ENCODE measurements around the gene MRPL38.

DNA sequence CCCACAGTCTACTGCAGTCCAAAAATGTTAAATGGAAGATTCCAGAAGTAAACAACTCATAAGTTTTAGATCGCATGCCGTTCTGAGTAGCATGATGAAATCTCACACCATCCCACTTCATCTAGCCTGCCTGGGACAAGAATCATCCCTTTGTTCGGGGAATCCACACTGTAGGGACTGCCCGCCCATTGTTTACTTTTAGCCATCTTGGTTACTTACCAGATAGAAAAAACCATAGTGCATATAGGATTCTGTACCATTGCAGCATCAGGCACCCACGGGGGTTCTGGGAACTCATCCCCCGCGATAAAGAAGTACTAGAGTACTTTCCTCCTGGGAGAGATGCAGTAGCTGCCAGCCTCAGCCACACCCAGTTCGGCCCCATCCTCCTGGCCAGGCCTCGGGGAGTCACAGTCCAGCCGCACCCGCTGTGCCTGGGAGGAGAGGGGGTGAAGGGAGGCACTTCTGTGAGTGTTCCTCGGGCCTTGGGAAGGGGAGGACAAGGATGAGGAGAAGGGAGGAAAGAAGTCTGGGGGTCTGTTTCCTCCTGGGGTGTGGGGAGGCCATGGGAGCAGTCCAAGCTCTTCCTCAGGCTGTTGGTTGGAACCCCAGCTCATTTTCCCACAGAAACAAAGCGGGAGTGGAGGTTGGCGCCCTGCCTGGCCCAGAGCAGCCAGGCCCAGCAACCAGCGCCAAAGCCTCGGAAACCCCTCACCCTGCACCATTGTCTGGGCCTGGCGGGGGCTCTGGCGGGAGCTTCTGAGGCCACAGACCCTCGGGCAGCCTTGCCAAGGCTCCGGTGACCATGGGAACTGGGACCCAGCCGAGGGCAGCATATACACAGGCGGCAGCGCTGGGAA is 35.2 kb downstream of the MRPL38 start:
- TF ChIP-seq GABPA (IDR thresholded peaks at IDR 0.05 in 1 of 2, conservative IDR thresholded peaks at IDR 0.05 in 1 of 2) (no peak), FOXA1 (IDR thresholded peaks at IDR 0.05) (no peak), RAD21 (IDR thresholded peaks at IDR 0.05) (no peak), YY1 (IDR thresholded peaks at IDR 0.05) (no peak), HNF4A (conservative IDR thresholded peaks at IDR 0.05) (no peak), TAF1 (conservative IDR thresholded peaks at IDR 0.05) (no peak)
- TF ChIP-seq, protein P1, sequence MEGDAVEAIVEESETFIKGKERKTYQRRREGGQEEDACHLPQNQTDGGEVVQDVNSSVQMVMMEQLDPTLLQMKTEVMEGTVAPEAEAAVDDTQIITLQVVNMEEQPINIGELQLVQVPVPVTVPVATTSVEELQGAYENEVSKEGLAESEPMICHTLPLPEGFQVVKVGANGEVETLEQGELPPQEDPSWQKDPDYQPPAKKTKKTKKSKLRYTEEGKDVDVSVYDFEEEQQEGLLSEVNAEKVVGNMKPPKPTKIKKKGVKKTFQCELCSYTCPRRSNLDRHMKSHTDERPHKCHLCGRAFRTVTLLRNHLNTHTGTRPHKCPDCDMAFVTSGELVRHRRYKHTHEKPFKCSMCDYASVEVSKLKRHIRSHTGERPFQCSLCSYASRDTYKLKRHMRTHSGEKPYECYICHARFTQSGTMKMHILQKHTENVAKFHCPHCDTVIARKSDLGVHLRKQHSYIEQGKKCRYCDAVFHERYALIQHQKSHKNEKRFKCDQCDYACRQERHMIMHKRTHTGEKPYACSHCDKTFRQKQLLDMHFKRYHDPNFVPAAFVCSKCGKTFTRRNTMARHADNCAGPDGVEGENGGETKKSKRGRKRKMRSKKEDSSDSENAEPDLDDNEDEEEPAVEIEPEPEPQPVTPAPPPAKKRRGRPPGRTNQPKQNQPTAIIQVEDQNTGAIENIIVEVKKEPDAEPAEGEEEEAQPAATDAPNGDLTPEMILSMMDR (IDR thresholded peaks at IDR 0.05; ENCODE audit: low read depth, low read length, missing input control): no peak
- TF ChIP-seq, protein P2, sequence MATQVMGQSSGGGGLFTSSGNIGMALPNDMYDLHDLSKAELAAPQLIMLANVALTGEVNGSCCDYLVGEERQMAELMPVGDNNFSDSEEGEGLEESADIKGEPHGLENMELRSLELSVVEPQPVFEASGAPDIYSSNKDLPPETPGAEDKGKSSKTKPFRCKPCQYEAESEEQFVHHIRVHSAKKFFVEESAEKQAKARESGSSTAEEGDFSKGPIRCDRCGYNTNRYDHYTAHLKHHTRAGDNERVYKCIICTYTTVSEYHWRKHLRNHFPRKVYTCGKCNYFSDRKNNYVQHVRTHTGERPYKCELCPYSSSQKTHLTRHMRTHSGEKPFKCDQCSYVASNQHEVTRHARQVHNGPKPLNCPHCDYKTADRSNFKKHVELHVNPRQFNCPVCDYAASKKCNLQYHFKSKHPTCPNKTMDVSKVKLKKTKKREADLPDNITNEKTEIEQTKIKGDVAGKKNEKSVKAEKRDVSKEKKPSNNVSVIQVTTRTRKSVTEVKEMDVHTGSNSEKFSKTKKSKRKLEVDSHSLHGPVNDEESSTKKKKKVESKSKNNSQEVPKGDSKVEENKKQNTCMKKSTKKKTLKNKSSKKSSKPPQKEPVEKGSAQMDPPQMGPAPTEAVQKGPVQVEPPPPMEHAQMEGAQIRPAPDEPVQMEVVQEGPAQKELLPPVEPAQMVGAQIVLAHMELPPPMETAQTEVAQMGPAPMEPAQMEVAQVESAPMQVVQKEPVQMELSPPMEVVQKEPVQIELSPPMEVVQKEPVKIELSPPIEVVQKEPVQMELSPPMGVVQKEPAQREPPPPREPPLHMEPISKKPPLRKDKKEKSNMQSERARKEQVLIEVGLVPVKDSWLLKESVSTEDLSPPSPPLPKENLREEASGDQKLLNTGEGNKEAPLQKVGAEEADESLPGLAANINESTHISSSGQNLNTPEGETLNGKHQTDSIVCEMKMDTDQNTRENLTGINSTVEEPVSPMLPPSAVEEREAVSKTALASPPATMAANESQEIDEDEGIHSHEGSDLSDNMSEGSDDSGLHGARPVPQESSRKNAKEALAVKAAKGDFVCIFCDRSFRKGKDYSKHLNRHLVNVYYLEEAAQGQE (IDR thresholded peaks at IDR 0.05): no peak
- TF ChIP-seq, protein P3, sequence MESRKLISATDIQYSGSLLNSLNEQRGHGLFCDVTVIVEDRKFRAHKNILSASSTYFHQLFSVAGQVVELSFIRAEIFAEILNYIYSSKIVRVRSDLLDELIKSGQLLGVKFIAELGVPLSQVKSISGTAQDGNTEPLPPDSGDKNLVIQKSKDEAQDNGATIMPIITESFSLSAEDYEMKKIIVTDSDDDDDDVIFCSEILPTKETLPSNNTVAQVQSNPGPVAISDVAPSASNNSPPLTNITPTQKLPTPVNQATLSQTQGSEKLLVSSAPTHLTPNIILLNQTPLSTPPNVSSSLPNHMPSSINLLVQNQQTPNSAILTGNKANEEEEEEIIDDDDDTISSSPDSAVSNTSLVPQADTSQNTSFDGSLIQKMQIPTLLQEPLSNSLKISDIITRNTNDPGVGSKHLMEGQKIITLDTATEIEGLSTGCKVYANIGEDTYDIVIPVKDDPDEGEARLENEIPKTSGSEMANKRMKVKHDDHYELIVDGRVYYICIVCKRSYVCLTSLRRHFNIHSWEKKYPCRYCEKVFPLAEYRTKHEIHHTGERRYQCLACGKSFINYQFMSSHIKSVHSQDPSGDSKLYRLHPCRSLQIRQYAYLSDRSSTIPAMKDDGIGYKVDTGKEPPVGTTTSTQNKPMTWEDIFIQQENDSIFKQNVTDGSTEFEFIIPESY (IDR thresholded peaks at IDR 0.05): no peak
- TF ChIP-seq, protein P4, sequence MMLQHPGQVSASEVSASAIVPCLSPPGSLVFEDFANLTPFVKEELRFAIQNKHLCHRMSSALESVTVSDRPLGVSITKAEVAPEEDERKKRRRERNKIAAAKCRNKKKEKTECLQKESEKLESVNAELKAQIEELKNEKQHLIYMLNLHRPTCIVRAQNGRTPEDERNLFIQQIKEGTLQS (IDR thresholded peaks at IDR 0.05): no peak
